ENCODE results near the gene RTCA. TPM values are rescaled to one million over a fixed set of nuclear protein-coding genes. Genes with fewer than 3 reads are reported as not detected.
"Not testable (repeated sequence)": the region's sequence is repeated elsewhere in the genome, so short reads cannot be mapped to it uniquely, and the experiment has no call there.

Gene RTCA
- polyA plus RNA-seq, 1 experiment = 28.6 TPM

- Histone ChIP-seq H3K4me3 (ENCODE audit: low read depth, low read length) (no peak overlapping the region), H3K27me3 (ENCODE audit: control insufficient read depth, insufficient read depth, low read length) (no peaks in the 10 kb centered on the region; the same call in 1 of the 2 replicates), H3K36me3 (ENCODE audit: control insufficient read depth, insufficient read depth, low read length) (no peaks in the 10 kb centered on the region)
- DNase-seq (ENCODE audit: low read depth) = no peak
- TF ChIP-seq, protein P1, sequence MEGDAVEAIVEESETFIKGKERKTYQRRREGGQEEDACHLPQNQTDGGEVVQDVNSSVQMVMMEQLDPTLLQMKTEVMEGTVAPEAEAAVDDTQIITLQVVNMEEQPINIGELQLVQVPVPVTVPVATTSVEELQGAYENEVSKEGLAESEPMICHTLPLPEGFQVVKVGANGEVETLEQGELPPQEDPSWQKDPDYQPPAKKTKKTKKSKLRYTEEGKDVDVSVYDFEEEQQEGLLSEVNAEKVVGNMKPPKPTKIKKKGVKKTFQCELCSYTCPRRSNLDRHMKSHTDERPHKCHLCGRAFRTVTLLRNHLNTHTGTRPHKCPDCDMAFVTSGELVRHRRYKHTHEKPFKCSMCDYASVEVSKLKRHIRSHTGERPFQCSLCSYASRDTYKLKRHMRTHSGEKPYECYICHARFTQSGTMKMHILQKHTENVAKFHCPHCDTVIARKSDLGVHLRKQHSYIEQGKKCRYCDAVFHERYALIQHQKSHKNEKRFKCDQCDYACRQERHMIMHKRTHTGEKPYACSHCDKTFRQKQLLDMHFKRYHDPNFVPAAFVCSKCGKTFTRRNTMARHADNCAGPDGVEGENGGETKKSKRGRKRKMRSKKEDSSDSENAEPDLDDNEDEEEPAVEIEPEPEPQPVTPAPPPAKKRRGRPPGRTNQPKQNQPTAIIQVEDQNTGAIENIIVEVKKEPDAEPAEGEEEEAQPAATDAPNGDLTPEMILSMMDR (IDR thresholded peaks at IDR 0.05; ENCODE audit: insufficient read depth, low read depth, low read length) = no peak
- ChIA-PET POLR2A (no interaction called here), CTCF (interaction anchor here (1.3 kb wide), 1 partner anchor 8 kb away, joined by 3 read pairs; no protein-coding TSS in a partner anchor)
Measured at GRCh38 chr1:100335436-100335835, 69.4 kb downstream of the RTCA start.

DNA sequence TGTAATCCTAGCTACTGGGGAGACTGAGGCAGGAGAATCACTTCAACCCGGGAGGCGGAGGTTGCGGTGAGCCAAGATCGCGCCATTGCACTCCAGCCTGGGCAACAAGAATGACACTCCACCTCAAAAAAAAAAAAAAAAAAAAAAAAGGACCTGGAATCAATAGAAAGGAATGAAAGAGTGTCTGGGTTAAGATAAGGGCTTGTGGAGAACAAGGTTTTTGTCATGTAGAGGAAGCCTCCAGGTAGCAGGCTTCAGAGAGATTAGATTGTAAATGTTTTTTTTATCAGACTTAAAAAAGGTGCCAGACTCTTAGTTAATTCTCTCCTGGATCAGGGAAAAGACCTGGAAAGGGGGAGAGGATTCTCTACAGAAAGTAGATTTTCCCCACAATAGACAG is 71.9 kb downstream of the RTCA start:
- H3K27me3 ChIP-seq (ENCODE audit: control insufficient read depth, insufficient read depth, low read length); H3K4me3 ChIP-seq (ENCODE audit: low read depth, low read length); H3K36me3 ChIP-seq (ENCODE audit: control insufficient read depth, insufficient read depth, low read length); DNase-seq (ENCODE audit: low read depth); POLR2A ChIA-PET: not testable (repeated sequence)
- CTCF ChIA-PET = interaction anchor here (0.7 kb wide), 1 partner anchor 51 kb away, joined by 3 read pairs; no protein-coding TSS in a partner anchor

GRCh38 chr1:100339735-100340134 is 73.7 kb downstream of the RTCA start:
- H3K27me3 ChIP-seq (ENCODE audit: control insufficient read depth, insufficient read depth, low read length); POLR2A ChIA-PET; CTCF ChIA-PET; DNase-seq (ENCODE audit: low read depth); H3K4me3 ChIP-seq (ENCODE audit: low read depth, low read length); H3K36me3 ChIP-seq (ENCODE audit: control insufficient read depth, insufficient read depth, low read length): not testable (repeated sequence)

DNA sequence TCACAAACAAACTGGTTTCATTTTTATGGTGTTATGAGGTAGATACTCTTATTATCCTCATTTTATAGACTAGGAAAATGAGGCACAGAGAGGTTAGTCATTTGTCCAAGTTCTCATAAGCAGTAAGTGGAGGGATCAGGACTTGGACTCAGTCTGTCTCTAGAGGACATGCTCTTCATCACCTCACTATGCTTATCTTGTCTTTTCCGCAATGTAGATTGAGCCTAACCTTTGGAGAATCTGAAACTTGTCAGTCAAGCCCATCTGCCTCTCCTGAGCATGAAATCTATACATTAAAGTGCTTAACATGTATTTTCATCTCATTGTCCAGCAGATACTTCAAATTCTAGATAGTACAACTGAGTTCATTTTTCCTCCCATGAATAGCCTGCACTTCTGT is 74.5 kb downstream of the RTCA start:
- Histone ChIP-seq H3K27me3 (ENCODE audit: control insufficient read depth, insufficient read depth, low read length) (no peaks in the 10 kb centered on the region), H3K36me3 (ENCODE audit: control insufficient read depth, insufficient read depth, low read length) (no peaks in the 10 kb centered on the region), H3K4me3 (ENCODE audit: low read depth, low read length) (no peak overlapping the region)
- DNase-seq (ENCODE audit: low read depth) = no peak
- TF ChIP-seq, protein P1 (IDR thresholded peaks at IDR 0.05; ENCODE audit: insufficient read depth, low read depth, low read length) = no peak
- POLR2A ChIA-PET = no interaction called here
- CTCF ChIA-PET = no interaction called here

DNA sequence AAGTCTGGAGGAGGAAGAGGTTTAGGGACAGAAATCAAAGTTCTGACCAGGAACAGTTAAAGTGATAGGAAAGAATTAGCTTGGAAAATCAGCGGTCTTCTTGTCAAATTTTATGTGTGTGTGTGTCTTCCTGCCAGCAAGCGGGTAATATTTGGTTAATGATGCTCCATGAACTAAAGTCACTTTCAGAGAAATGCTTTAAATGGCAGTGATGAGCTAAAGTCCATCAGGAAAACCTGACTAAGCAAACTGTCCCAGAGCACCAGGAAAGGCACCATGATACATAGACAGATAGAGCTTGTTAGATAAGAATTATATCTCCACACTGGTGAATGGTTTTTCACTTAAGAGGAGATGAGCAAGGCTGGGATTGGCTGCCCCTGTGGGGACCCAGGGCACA is 76.3 kb downstream of the RTCA start:
- Histone ChIP-seq H3K27me3 (ENCODE audit: control insufficient read depth, insufficient read depth, low read length) (no peaks in the 10 kb centered on the region), H3K36me3 (ENCODE audit: control insufficient read depth, insufficient read depth, low read length) (no peaks in the 10 kb centered on the region), H3K4me3 (ENCODE audit: low read depth, low read length) (no peak overlapping the region)
- TF ChIP-seq, protein P1 (IDR thresholded peaks at IDR 0.05; ENCODE audit: insufficient read depth, low read depth, low read length) = no peak
- POLR2A ChIA-PET = no interaction called here
- DNase-seq (ENCODE audit: low read depth) = no peak
- CTCF ChIA-PET = no interaction called here

Small RNA genes within 50 kb of the gene (small RNA-seq; reads per million reads assigned to genes)
- gene AL445928.1 (ENCODE audit: insufficient read length, low read depth, low replicate concordance) = not detected
- not detected for gene MIR553 (ENCODE audit: insufficient read length, low read depth, low replicate concordance)

Other genes starting within 250 kb of the RTCA start
- gene SASS6, start 133.3 kb upstream of the RTCA start, polyA plus RNA-seq (2011; rRNA removed) = 0.72 and 1.6 TPM in 2 replicates
- gene TRMT13, start 133.1 kb upstream of the RTCA start, polyA plus RNA-seq (2011; rRNA removed) = 6.2 and 14.0 TPM in 2 replicates
- 0.28 and 0.33 TPM in 2 replicates for gene LRRC39, start 88.0 kb upstream of the RTCA start, polyA plus RNA-seq (2011; rRNA removed)
- 3.5 and 7.9 TPM in 2 replicates for gene DBT, start 16.4 kb upstream of the RTCA start, polyA plus RNA-seq (2011; rRNA removed)
- 1.6 and 2.7 TPM in 2 replicates for gene CDC14A, start 86.3 kb downstream of the RTCA start, polyA plus RNA-seq (2011; rRNA removed)

Measured in BJ (cell line).